NCI-H748 (cell line): Measurements from ENCODE around the gene TSHZ1.

Experiments
- DNase-seq: peaks from one replicate; lab custom pipeline; 2025; ENCODE audit not compliant: unreplicated experiment; lab: John Stamatoyannopoulos, UW

TSHZ1 gene

DNA sequence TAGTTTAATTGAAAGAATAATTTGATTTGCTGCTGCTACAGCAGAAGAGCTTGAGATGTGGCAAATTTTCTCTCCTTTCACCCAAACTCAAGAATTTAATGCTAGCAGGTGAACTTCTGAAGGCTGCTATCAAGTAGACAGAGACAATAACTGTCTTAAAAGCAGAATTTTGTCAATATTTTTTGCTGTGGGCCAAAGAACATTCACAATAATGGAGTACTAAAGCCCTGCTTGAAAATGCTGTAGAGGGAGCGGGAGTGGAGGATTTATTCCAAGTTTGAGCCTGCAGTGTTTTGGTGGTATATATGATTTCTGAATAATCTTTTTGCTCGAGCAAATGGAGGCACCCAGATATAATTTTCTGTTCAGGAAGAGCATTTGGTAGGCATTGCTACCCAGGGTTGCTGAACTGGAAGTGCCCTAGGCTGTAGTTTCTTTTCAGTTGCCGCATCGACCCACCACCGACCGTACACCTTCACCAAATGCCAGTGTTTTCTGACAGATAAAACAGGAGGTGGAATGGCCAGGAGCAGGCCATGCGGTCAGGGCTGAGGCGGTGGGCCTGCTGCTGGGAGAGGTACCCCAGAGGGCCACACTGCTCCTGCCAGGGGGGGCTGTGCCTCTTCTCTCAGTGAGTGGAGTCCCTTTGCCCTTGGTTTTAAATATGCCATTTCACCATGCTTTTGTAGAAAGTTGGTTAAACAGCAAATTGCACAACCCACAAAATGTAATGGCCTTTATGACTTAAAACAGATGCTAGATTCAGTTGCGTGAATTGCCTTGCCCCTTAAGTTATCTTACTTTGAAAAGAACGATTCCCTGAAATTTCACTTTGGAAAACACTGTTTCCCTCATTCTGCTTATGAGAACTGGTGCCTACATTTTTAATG is 36.4 kb downstream of the TSHZ1 start:
- no peak for DNase-seq

DNA sequence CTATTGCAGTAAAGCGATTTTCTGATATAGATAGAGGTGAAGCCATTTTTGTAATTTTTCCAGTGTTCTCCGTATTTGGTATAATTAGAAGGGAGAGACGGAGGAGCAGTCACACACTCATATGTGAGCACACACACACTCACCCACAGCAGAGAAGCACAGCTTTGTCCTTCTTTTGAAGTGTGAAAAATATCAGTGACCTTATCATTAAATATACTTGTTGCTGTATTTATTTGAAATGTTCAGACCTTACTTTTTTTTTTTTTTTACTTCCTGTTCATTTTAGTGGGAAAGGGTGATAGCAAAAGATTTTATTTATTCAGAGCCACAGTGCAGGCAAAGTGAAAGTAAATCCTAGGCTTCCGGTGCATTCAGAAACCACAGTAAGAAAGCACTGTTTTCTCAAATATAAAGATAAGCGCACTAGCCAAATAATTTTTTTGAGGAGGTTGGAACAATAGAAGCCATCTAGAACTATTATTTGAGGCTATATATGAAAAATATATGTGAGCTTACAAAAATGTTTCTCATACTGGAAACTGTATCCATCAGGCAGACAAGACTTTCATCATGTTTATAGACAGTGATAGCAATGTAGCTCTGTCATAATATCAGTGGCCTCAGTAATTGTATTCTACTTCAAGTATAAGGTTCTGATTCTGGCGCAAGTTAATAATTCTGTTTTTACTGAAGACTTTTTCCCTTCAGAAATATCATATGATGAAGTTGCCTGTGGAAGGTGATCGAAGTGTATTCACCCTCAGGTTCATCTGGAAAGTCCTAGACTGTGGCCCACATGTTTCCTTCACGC is 37.2 kb downstream of the TSHZ1 start:
- peak; percentile 48 for DNase-seq

DNA sequence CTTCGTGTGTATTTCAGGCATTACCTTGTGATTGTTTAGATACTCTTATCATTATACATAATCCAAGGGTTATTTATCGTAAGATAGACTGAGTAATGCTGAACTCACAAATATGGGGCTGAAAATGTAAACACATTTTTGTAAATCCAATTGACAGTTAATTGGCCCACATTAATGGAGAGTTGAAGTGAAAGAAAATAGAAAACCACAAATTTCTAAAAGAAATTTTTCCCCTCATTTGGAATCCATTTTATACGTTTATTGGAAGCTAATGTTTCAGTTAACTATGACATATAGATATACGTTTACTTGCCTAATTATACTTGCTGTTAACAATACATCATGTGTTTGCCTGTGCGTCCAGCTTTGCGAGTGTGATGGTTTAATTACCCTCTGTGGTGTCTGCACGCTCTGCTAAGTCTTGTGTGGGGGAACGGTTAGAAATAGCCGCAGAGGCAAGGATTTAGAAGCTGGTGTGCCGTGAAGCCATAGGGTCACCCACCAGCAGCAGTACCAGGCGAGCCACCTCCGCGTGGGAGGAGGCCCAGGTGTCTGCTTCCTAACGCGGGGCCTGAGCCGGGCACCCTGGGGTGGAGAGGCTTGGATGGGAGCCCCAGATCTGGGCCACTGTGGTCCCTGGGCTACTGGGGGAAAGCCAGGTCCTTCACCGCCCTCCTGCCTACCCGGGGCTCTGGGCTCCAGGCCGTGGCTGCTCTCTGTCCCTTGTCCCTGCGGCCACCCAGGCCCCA is 38.0 kb downstream of the TSHZ1 start:
- peak; percentile 85 for DNase-seq

DNA sequence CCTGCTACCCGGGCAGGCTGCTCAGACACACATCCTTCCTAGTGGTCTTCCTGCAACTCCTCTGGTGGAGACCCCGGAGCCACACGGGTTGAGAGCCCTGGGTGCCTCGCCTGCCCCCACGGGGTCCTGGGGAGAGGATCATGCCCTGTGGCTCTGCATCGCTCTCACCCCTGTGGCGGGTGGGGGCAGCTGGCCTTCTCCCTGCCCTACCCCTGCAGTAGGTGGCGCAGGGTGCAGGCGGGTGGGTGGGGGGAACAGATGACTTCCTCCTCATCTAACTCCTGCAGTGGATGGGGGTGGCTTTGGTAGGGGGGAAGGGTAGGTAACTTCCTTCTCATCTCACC is 38.5 kb downstream of the TSHZ1 start:
- DNase-seq, result no peak

DNA sequence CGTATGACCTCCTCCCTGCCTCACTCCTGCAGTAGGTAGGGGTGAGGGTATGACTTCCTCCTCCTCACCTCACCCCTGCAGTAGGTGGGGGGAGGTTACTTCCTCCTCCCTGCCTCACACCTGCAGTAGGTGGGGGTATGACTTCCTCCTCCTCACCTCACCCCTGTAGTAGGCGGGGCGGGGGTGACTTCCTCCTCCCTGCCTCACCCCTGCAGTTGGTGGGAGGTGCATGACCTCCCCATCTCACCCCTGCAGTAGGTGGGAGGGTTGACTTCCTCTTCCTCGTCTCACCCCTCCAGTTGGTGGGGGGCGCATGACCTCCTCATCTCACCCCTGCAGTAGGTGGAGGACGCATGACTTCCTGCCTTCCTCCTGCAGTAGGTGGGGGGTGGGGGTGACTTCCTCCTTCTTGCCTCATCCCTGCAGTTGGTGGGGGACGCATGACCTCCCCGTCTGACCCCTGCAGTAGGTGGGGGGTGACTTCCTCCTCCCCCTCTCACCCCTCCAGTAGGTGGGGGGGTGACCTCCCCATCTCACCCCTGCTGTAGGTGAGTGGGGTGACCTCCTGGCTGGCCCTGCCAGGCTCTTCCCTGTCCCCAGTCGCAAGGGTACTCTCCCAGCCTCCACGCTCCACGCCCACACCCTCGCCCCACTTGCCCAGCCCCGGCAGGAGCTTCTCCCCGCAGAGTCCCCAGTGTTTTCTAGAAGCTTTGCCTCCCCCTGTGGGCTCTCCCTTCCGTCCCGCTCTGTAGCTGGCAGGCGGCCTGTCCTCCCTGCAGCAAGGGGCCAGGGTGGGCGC is 39.3 kb downstream of the TSHZ1 start:
- no peak for DNase-seq

DNA sequence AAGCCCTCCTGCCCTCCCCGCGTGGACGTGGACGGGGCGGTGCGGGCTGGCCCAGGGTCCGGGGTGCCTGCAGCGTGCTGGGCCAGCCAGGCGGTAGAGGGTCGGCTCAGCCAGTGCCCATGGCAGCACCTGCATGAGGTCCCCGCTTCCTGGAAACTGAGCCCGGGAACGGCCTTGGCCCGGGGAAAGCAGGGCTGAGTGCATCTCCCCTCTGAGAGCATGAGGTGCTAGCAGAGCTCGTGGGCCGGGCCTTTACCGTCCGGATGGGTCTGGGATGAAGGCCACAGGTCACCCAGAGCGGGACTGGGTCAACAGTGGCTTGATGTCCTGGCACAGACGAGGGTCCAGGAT is 39.8 kb downstream of the TSHZ1 start:
- no peak for DNase-seq

DNA sequence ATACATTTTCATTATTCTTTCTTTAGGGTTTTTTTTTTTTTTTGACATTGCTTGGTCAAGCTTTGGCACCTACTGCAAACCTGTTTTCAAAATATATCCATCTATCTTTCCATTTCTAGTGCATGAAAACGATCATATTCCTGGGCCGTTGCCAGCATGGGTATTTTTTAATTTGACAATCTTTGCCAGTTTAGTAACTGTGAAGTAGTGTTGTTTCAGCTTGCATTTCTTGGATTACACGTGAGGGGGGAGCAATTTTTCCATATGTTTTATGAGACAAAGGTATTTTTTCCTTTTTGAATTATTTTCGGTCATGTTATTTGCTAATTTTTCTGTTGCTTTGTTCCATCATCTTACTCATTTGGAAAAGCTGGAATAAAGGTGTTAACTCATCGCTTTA is 40.9 kb downstream of the TSHZ1 start:
- no peak for DNase-seq

DNA sequence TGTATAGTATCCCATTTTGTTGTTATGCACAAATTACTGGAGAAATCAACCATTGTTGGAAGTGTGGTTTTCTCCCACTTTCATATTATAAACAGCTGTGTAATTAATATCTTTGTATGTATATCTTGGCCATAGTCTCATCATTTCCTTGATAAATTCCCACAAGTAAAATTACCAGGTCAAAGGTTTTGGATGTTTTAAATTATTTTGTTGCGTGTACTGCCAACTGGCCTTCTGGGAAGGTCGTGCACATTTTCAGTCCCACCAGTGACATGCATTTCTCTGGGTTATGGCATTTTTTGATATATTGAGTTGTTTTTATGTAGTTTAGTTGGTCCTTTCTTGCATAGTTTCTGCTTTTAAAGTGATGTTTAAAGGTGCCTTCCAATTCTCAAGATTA is 41.5 kb downstream of the TSHZ1 start:
- no peak for DNase-seq

DNA sequence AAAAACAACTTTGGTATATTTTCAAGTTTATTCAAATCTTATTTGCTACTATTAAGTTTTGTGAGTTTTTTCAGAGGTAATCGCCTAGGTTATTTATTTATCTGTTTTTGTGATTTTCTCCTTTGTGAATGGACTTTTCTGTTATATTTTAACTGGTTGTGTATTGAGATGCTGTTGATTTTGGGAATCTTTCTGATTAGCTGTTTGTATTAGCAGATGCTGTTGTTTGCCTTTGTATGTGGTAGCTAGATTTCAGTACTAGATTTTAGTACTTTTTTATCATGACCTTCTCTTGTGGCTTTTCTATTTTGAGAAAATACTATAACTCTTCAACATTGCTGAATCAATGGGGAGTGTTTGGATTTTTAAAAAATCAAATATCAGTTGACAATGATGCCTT is 42.4 kb downstream of the TSHZ1 start:
- DNase-seq, result no peak

DNA sequence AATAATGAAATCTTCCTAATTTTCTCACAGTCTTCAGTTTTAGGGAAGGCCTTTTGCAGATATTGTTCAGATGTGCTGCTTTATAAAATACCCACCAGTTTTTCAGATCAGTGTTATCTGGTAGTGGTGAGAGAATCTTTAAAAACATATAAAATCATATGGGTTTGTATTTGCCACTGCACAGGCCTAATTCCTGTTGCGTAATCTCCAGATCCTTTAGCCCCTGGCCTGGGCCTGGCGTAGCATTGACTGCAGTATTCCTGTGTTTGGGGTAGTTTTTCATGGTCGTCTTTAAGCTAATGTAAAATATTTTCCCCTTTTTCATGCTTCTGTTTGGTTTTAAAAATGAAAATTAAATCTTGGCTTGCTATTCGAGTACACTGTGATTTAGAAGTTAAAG is 43.2 kb downstream of the TSHZ1 start:
- no peak for DNase-seq

DNA sequence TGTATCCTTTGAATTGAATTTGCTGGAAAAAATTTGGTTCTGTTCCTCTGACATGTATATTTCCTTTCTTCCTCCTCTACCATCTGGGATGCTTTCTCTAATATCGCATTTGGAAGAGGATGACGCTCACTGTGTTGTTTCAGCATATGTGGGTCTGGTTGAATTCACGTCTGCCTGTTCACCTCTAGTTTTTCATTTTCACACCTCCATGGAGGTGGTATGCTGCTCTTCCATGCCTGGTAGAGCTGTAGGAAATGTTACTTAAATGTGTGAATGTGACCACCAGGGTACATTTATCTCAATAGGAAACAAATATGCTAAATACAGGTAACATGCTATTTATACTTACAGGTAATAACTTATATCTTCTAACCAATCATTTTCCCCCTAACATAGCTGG is 44.5 kb downstream of the TSHZ1 start:
- no peak for DNase-seq

DNA sequence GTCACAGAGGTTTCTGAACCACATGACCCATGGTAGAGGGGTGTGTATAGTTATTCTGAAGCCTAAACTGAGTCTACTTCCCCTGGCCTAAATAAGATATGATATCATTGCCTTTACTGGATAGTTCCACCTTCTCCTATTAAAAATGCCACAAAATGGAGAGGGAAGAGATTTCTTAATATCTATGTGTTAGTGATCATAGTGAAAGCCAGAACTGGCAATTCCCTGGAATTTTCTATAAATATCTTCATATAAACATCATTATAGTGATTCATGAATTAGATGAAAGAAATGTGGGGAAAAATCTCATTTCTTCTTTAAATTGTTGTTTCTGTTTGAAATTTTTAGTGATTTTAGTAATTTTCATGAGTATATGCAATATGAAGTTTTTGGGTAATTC is 45.8 kb downstream of the TSHZ1 start:
- DNase-seq, result no peak

DNA sequence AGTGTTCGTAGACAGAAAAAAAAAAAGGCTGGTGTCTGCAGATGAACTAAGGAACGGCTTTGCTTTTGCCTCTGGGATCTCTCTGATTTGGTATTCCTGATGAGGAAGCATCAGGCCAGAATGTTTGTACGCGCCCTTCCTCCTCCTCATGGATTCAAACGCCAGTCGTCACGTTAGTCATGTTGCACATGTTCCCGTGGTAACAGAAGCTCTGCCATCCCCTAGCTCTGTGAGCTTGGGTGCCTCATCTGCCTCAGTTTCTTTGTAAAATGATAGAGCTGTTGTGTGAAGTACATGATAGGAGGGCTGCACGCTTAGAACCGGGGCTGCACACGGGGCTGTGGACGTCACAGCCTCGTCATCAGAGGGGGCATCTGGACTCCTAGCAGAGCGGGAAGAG is 47.0 kb downstream of the TSHZ1 start:
- DNase-seq, result no peak

DNA sequence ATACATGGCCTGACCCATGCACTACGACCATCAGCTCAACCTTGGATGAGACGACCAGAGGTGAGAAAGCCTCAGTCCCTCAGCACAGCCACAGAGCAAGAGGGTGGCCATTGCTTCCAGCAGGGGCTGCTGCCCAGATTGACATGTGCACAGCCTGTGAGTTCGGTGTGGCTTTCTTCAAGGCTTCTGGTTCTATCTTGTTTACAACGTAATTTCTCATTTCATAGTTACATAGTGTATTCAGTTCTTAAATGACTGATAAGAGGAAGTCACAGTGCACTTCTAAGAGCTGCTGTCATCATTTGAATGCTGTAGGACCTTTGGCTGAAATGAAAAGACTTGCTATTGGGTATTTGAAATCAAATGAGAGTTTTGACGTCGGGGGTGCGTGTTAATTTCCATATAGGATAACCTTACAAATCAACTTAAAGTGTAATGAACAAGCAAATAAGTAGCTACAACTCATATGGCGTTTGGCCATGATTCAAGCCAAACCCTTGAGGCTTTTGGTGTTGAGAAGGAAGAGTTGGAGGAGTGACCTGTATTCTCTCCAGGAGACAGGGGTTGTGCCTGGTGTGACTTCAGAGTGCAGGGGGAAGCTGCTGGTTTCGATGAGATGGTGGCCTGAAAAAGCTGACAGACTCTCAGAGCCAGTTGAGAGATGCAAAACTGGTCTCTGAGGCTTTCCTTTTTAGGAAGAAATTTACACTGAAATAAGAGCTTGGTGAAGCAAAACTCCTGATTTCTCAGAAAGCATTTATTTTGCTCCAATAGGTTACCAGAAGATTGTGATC is 51.0 kb downstream of the TSHZ1 start:
- DNase-seq, result no peak

DNA sequence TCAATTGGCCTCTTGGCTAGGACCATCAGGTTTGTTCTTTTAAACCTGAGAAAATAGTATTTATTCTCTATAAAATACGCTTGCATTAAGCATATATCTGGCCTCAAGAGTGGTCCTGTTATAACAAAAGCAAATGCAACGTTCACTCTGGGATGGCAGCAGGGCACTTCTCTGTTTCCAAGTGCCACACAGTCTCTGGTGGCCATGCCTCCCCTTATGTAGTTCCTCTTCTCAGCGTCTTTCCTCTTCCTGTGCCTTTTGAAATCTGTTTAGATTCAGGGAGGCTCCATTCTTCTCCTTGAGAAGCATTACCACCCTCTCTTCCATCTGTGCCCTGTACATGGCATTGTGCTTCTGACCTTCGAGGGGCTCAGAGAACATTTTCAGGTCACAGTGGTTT is 51.9 kb downstream of the TSHZ1 start:
- no peak for DNase-seq

DNA sequence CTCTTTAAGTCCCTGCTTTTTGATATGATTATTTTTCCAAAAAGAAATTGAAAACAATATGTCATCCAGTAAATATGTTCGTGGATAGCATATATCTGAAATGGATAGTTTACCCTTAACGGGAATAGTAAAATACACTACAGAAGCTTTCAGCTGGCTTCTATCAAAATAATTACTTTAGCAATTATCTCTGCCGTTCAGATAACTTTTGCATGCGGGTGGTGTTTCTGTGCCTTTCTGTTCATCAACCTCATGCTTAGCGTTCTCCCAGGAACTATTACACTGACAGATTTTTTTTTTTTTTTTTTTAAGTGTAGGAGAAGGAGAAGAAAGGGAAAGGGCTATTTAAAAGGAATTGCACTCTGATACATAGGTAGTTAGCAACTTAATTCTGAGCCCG is 53.6 kb downstream of the TSHZ1 start:
- peak; percentile 23 for DNase-seq

DNA sequence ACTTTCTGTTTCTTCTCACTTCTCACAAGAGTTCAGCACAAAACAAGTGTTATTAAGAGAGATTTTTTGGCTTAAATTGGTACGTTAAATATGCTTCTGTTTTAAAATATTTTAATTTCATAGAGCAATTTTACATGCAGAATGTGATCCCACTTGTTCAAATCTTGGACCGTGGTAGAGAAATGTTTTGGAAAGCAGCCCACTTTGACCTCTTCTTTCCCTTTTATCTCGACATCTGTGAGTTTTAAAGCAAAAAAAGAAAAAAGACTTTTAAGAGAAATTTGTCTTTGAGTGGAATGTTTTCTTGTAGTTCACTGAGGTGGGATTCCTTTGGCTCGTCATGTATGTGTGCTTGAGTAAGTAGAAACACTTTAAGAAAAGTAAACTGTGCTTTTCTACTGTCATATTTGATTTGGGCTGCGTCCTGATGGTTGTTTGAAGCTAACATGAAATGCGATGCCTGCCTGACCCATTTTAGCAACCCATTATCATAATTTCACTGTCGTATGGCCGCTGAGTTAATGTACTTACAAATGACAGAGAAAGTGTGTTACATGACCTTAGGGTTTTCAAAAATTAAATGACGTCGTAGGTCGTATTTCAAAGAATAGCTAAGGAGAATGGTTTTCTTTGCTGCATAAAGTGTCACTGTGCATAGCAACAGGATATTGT is 54.5 kb downstream of the TSHZ1 start:
- peak; percentile 63 for DNase-seq

DNA sequence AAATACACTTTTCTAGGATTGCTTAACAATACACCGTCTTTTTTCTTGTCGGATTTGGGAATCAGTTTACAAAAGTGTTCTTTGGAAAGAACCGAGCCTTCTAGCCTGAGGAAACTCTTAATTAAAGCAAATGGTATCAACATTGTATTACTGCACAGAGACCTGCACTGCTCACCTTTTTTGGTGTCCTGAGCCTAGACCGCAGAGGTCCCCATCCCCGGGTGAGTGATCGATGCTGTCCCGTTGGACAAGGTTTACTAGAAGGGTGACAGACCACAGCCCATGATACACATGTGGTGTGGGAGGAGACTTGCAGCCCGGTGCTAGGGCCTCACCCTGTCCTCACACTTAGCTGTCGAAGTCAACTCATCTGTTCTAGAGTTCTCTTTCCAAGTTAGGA is 55.3 kb downstream of the TSHZ1 start:
- no peak for DNase-seq

DNA sequence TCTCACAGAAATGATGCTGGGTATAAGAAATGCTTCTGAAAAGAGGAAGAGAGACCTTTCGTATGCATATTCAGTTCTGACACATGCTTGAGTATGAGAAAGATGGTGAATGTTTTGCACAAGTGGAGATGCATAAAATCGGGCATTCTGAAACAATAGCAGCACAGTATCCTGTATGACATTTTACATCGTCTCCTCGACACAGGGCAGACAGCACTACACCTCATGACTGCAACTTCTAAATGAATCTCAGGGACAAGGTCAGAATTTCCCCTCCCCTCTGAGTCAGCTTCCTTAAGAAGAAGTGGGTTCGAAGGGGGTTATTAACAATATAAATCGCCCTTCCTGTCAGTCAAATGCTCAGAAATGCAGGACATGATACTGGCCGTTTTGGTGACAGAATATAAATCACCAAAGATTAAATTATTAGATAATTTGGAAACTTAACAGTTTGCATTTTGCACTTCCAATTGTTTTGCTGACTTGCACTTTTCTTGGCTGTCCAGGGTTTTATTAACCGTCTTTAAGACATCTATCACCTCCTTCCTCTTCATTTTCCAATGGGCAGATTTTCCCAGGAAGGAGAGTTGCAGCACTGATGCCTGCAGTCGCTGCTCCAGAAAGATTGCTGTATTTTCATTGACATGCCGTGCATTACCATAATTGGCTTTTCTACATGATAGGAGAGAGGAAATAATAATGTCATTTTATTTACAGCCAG is 57.2 kb downstream of the TSHZ1 start:
- DNase-seq, result no peak
